ENCODE results near the gene SATB2.

SATB2 gene

GRCh38 chr2:199452260-199452990 lies 5.3 kb downstream of the SATB2 start:
- no peak for DNase-seq

GRCh38 chr2:199449956-199450355 lies 7.8 kb downstream of the SATB2 start:
- DNase-seq = no peak

GRCh38 chr2:199449455-199449854 lies 8.3 kb downstream of the SATB2 start:
- no peak for DNase-seq

GRCh38 chr2:199446996-199447576 lies 10.7 kb downstream of the SATB2 start:
- DNase-seq = no peak

- DNase-seq = no peak
Measured at GRCh38 chr2:199444749-199445148, 13.0 kb downstream of the SATB2 start.

- DNase-seq = no peak
Measured at GRCh38 chr2:199443589-199444130, 14.1 kb downstream of the SATB2 start.

- no peak for DNase-seq
Measured at GRCh38 chr2:199442173-199442572, 15.6 kb downstream of the SATB2 start.

GRCh38 chr2:199441759-199442158 lies 16.0 kb downstream of the SATB2 start:
- no peak for DNase-seq

- DNase-seq = no peak
Measured at GRCh38 chr2:199440118-199440517, 17.6 kb downstream of the SATB2 start.

GRCh38 chr2:199439542-199439941 lies 18.2 kb downstream of the SATB2 start:
- no peak for DNase-seq

GRCh38 chr2:199439066-199439465 lies 18.7 kb downstream of the SATB2 start:
- no peak for DNase-seq

GRCh38 chr2:199434555-199434954 lies 23.2 kb downstream of the SATB2 start:
- DNase-seq = no peak

- DNase-seq = no peak
Measured at GRCh38 chr2:199433204-199433832, 24.4 kb downstream of the SATB2 start.

GRCh38 chr2:199431746-199432213 lies 26.0 kb downstream of the SATB2 start:
- no peak for DNase-seq

- DNase-seq = no peak
Measured at GRCh38 chr2:199430214-199430613, 27.5 kb downstream of the SATB2 start.

- no peak for DNase-seq
Measured at GRCh38 chr2:199428291-199428690, 29.4 kb downstream of the SATB2 start.

- DNase-seq = no peak
Measured at GRCh38 chr2:199424160-199424559, 33.6 kb downstream of the SATB2 start.

GRCh38 chr2:199419428-199419827 lies 38.3 kb downstream of the SATB2 start:
- DNase-seq = no peak

GRCh38 chr2:199414465-199414864 lies 43.3 kb downstream of the SATB2 start:
- no peak for DNase-seq

GRCh38 chr2:199414001-199414400 lies 43.7 kb downstream of the SATB2 start:
- DNase-seq = no peak

- DNase-seq = no peak
Measured at GRCh38 chr2:199409759-199410529, 47.8 kb downstream of the SATB2 start.

- DNase-seq = no peak
Measured at GRCh38 chr2:199407421-199407820, 50.3 kb downstream of the SATB2 start.

- DNase-seq = no peak
Measured at GRCh38 chr2:199405241-199405640, 52.5 kb downstream of the SATB2 start.
